HPDE6-E6E7 (cell line): ENCODE results near the gene MYO1G.
A peak's percentile ranks its signal among the peaks of the same experiment; 100 is the strongest.
"Not testable (repeated sequence)": the region's sequence is repeated elsewhere in the genome, so short reads cannot be mapped to it uniquely, and the experiment has no call there.

ENCODE experiments used
- DNase-seq: peaks from one replicate; pipeline ENCODE4 v3.0.0; 2011; ENCODE audit warnings: missing footprints; ENCODE audit errors: extremely low spot score

MYO1G gene

DNA sequence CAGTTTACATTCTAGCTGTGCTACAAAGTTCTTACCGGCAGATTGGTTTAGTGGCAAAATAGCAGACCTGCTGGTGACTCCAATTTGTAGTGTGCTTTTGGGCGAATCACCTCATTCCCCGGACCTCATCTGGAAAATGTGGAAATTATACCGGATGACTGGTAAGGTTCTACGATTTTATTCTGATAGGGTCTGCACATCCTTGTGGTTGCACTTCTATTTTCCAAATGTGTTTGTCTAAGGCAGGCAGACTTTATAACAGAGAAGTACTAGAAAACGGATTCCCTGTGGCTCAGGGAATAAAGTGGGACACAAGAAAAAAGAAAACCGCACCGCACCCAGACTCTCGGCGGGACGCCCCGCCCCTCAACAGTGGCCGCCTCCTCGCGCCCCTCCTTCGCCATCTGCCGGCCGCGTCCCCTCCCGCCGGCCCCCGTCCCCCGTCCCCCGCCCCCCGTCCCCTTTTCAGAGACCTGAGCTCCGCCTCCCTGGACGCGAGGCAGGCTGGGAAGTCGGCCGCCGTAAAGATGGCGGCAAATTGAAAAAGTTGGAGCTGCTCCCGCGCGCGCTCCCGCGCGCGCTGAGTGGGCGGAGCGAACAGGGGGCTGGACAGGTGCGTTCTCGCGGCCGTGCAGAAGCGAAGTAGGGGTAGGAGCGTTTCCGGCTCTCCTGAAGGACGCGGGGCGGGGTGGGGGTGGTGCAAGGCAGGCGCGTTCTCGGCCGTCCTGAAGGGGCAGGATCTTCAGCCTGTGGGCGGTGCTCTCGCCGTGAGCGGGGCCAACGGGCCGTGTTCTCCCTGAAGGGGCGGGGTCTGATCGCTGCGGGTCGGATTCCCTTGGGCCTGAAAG is 20.7 kb upstream of the MYO1G start:
- DNase-seq, result peak; percentile 83

DNA sequence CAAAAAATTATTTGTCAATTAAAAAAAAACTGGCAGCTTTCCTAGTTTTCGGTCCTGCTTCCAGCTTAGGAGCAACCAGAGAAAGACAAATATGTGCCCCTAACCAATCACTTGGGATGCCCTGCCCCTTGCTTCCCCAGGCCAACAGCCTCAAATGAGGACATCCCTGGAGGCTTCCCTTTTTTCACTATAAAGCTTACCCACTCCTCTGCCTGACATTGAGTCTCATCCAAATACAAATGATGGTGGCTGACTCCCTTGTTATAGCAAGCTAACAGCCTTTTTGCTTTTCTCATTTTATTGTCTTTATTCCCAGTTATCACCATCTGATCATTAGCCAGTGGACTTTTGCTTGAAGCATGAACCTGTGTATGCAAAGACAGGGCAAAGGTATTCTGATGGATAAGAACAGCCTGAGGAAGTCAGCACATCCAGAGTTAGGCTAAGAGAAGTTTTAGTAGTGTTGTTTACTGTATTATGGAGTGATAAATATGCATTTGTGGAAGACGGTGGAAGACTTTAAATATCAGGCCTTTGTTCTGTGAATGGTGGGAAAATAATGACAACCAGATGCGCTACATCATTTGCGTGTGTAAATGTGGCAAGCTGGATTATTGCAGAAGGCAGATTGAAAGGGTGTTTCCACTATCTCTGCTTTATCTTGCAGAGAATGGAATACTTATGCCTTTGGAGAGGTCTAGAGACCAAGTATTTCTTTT is 19.5 kb upstream of the MYO1G start:
- no peak for DNase-seq

DNA sequence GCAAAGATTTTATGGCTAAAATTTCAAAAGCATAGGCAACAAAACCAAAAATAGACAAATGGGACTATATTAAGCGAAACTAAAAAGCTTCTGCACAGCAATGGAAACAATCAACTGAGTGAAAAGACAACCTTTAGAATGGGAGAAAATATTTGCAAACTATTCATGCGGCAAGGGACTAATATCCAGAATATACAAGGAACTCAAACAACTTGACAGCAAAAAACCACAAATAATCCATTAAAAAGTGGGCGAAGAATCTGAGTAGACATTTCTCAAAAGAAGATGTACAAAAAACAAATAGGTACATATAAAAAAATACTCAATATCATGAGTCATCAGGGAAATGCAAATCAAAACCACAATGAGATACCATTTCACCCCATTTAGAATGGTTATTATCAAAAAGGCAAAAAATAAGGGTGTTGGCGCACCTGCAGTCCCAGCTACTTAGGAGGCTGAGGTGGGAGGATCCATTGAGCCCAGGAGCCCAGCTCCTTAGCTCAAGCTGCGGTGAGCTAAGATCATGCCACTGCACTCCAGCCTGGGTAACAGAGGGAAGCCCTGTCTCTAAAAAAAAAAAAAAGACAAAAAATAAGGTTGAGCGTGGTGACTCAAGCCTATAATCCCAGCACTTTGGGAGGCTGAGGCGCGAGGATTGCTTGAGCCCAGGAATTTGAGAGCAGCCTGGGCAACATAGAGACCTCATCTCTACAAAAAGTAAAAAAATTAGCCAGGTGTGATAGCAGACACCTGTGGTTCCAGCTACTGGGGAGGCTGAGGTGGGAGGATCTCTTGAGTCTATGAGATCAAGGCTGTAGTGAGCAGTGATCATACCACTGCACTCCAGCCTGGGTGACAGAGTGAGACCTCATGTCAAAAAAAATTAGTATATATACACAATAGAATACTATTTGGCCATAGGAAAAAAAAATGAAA is 17.0 kb upstream of the MYO1G start:
- DNase-seq, result no peak

DNA sequence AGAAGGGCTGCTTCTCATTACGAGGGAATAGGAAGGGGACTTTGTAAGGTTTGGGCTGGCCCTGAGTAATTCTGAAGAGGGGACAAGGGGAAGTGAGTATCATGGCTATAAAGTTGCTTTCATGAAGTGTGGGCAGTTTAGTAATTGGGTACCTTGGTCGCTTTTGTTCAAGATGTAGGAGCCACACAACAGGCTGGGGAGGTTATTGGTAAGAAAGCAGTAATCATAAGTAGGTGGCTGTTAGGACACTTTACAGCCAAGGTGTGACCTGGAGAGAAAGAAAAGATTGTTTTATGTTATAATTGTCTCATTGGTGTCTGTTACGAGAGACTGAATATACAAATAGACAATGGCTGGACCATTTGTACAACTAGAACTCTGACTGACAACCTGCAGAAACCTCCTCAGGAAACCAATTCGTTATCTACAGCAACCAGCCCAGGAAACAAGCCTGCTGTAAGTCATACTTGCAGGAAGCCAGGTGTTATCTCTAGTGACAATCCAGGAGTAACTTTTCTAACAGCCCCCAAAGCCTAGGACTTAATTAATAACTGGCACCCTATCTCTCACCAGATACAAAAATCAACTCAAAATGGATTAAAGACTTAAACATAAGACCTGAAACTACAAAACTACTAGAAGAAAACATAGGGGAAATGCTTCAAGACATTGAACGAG is 16.2 kb upstream of the MYO1G start:
- no peak for DNase-seq

DNA sequence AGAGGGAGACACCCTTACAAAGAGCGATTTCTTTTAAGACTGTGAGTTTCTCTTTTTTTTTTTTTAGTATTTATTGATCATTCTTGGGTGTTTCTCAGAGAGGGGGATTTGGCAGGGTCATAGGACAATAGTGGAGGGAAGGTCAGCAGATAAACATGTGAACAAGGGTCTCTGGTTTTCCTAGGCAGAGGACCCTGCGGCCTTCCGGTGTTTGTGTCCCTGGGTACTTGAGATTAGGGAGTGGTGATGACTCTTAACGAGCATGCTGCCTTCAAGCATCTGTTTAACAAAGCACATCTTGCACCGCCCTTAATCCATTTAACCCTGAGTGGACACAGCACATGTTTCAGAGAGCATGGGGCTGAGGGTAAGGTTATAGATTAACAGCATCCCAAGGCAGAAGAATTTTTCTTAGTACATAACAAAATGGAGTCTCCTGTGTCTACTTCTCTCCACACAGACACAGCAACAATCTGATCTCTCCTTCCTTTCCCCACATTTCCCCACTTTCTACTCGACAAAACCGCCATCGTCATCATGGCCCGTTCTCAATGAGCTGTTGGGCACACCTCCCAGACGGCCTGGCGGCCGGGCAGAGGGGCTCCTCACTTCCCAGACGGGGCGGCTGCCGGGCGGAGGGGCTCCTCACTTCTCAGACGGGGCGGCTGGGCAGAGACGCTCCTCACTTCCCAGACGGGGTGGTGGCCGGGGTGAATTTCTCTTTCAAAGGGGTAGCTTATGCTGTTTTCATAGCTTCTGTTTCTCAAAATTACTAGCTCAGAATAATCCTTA is 13.4 kb upstream of the MYO1G start:
- not testable (repeated sequence) for DNase-seq

DNA sequence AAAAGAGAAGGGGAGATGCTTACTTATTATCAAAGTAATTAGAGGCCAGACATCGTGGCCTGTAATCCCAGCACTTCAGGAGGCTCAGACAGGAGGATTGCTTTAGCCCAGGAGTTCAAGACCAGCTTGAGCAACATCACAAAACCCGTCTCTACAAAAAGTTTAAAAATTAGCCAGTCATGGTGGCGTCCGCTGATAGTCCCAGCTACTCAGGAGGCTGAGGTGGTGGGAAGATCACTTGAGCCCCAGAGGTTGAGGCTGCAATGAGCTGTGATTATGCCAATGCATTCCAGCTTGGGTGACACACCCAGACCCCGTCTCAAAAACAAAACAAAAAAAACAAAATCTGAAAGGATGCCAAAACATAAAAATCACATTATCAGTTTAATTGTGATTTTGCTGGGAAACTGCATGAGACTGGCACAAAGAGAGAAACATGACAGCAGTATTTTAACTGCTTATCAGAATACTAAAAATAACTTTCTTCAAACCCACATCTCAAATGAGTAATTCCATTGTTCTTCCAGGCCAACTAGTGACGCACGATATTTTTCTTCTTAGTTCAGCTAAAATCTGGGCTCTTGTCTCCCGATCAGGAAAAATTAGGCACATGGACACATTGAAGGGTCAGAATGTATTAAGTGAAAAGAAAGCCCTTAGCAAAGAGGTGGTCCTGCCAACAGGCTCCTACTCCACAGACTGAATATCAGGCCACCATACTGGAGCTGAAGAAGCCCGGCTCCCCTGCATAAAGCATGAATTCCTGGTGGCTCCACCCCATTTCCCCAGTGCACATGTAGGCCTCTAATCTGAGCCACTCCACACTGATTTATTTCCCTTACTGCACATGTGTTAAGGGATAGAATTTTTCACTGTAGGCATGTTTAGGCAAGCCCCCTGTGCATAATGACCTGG is 11.6 kb upstream of the MYO1G start:
- no peak for DNase-seq

DNA sequence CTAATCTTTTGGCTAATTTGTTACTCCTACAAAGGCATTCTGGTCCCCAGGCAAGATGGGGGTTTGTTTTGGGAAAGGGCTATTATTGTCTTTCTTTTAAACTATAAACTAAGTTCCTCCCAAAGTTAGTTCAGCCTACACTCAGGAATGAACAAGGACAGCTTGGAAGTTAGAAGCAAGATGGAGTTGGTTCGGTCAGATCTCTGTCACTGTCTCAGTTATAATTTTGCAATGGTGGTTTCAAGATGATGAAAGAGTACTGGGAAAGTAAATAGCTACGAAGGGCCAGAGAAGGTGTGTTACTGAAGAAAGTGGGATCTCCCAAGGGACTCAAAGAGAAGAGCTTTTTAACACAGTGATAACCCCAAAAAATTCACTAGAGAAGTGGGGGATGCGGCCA is 10.3 kb upstream of the MYO1G start:
- no peak for DNase-seq

DNA sequence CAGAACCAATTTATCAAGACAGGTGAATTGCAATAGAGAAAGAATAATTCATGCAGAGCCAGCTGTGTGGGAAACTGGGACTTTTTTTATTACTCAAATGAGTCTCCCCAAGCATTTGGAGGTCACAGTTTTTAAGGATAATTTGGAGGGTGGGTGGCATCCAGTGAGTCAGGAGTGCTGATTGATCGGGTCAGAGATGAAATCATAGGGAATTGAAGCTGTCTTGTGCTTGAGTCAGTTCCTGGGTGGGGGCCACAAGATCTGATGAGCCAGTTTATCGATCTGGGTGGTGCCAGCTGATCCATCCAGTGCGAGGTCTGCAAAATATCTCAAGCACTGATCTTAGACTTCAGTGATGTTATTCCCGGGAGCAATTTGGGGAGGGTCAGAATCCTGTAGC is 9.9 kb upstream of the MYO1G start:
- DNase-seq, result no peak

DNA sequence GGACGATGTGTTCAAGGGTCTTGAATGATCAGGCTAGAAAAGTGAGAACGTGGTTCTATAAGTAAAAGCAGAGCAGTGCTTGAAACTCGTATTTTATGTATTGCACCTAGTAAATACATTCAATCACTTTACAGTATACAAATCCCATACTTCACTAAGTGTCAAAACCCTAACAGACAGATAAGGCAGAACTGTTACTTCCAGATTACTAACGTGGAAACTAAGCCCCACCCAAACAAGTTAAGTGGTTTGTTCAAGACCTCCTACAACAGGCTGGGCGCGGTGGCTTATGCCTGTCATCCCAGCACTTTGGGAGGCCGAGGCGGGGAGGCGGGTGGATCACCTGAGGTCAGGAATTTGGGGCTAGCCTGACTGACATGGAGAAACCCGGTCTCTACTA is 9.2 kb upstream of the MYO1G start:
- DNase-seq, result no peak

DNA sequence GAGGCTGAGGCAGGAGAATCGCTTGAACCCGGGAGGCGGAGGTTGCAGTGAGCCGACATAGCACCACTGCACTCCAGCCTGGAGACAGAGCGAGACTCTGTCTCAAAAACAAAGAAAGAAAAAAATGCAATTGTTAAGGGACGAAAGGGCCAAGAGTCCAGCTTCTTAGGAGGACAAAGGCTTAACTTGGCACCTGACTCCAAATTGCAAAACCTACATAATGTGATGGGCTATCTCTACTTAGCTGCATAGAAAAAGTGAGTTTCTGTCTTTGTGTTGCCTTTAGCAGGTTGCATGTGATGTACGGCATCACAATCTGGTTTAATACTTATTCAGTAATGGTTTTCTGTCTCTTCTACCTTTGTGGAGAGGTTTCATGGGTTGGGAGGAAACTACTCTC is 8.6 kb upstream of the MYO1G start:
- DNase-seq, result no peak

DNA sequence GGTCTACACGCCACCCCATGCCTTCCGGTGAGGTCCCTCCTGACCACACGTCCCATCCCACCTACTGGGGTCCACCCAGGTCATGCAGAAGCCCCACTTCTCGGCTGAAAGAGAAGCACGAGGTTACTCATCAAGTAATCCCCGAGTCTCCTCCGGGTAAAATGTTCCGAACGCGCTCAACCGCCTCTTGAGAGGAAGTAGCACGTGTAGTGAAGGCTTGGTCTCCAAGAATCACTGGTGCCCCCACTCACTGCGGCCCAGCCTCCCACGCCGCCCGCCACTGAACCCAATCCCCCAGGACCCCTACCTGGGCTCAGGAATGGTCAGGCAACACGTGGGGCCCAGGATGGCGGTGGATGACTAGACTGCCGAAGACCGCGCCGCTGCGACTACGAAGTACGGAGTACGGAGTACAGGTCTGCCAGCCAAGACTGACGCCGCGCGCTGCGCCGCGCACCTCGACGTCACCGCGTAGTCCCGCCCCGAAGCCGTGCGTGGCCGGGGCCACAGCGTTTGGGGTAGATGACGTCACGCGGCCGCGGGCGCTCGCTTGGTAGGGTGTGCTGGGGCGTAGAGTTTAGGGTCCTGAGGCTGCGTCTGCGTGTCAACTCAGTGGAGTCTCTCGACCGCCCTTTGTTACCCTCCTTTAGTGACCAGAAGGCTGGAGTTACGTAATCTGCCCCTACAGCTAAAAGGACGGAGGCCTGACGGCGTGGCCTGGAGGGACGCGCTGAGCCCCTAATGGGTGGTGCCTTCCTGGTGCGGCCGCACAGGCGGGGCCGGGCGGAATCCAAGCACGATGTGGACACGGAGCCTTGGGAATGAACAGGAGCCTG is 7.6 kb upstream of the MYO1G start:
- DNase-seq, result peak; percentile 85

DNA sequence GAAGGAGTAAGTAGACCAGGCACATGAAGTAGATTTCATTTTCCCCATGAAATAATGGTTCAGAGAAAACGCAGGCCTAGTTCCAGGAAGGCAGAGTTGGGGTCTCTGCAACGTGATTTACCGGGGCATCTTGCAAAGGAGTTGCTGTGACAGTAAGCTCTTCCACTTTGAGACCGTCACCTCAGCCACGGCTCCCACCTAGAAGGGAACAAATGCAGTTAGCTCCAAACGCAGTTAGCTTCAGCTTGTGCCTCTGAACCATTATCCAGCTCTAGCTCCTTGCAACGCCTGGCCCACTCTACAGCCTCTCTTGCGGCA is 7.0 kb upstream of the MYO1G start:
- no peak for DNase-seq

DNA sequence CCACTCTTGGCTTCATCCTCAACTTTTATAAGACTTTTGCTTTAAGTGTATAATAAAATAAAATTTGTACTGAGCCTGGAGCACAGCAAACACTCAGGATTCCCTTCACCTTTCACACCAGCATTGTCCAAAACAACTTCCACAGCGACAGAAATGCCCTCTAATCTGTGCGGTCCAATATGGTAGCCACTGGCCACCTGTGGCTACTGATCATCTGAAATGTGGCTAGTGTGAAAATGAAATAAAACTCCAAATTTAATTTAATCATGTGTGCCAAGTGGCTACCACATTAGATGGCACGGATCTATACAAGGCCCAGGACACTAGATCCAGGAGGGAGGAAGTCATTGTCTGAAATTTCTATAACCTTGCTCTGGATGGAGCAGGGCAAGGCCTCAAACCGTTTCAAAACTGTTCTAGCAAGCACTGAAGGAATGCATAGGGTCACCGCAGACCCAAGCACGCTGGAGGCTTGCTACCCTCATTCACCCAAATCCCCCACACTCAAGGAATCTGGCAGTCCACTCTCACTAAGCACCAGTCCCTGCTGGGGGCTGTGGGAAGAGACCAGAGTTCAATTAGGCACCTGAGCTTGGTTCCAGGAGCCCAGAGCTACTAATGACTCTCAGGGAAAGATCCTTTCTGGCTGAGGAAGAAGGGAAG is 6.3 kb upstream of the MYO1G start:
- DNase-seq, result no peak

DNA sequence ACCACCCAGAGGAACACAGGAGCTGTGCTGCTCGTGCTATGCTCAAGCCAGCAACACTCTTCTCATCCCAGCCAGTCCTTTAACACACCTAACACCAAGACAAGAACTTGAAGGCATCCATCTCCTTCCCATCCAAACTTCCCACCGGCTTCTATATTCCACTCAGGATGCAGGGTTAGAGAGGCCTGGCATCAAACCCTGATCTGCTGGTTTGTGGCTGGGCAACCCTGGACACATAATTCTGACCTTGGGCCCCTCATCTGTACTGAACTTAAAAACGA is 5.6 kb upstream of the MYO1G start:
- DNase-seq, result no peak

DNA sequence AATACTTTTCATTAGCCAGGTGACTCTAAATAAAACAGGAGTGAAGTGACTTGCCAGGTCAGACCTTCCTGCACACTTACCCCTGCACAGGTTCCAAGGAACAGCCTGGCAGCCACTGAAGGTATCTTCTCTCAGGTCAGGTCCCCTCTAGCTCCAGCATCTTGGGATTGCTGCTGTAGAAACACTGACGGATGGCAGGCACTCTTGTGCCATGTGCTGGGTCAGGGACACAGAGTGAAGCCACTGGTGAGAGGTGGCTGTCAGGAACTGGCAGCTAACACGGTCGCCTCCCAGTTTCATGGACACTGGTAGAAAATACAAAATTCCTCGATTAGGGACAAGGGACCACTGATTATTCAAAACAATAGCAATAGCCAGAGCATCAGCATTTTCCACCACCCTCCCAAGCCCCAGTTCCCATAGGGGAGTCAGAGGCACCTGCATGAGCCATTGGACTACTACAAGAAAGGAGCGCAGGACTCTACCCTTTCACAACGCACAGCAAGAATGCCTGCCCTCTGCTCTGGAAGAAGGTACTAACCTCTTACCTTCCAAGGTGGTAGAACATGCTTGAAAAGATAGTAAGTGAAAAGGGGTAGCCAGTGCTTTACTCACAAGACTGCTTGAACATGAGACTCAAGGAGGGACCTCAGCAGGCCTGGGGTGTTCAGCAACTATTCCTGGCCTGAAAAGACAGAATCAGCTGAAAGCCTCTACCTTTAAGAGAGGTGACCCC is 5.1 kb upstream of the MYO1G start:
- DNase-seq, result no peak

DNA sequence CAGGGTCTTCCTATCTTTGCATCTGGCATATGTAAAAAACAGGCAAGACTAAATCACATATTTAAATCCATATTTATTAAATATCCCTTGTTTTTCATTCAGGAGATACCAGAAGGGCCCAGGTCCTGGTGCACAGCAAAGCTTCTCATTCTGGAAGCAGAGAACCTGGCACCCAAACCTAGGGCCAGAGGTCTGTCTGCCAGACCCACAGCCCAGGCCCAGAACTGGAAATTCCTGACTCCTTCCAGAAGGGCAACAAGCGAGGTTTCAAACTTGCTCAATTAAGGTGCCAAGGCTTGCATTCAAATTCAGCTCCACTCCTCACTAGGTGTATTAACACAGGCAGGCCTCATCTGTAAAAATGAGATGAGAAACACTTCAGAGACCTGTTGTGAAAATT is 4.2 kb upstream of the MYO1G start:
- DNase-seq, result no peak

DNA sequence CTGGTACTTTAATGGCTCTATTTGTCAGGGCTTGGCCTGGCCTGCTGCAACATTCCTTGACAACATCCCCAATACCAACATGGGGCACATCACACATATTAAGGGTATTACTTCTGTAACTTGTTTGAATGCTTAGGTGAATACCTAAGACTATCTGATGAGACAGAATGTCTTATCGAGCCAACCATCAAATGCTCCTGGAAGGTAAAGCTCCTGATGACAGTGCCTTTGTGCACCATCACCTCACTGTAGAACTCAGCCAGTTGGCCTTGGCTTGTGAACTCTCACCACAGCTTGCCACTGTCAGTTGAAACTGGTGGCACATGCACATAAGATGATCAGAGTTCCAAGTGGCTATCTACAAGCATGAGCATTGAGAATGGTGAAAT is 3.7 kb upstream of the MYO1G start:
- no peak for DNase-seq
